Activated CD4-positive, alpha-beta T cell treated with anti-CD3 and anti-CD28 coated beads for 36 hours (primary cell): ENCODE results near the gene LY6G5C. TPM values are rescaled to one million over a fixed set of nuclear protein-coding genes. Genes with fewer than 3 reads are reported as not detected.

ENCODE experiments used
- ATAC-seq: fragments of 200-7000 bp; cut with Tn5 transposase; one replicate; pipeline ENCODE4 v1.10.0; 2021; ENCODE audit warnings: mild to moderate bottlenecking, moderate library complexity
- CTCF ChIA-PET: fragments of 350-600 bp; sonication (Branson Sonifier 250); formaldehyde crosslinking; loops from one replicate; lab custom pipeline; 2021; ENCODE audit warnings: antibody characterized with exemption; lab: Charles Lee
- POLR2A ChIA-PET: fragments of 350-600 bp; sonication (Branson Sonifier 250); formaldehyde crosslinking; loops from one replicate; lab custom pipeline; 2021; ENCODE audit warnings: antibody characterized with exemption, inconsistent platforms; lab: Charles Lee
- DNase-seq: peaks from one replicate; pipeline ENCODE4 v3.0.0-alpha.2; 2020
- H3K27ac Mint-ChIP-seq: one replicate; pipeline ENCODE4 v1.8.0; 2021; ENCODE audit warnings: mixed read lengths
- H3K27me3 Mint-ChIP-seq: one replicate; pipeline ENCODE4 v1.8.0; 2021; ENCODE audit warnings: mixed read lengths
- H3K36me3 Mint-ChIP-seq: one replicate; pipeline ENCODE4 v1.8.0; 2021; ENCODE audit warnings: low read depth, mixed read lengths
- H3K4me1 Mint-ChIP-seq: one replicate; pipeline ENCODE4 v1.8.0; 2021; ENCODE audit warnings: mixed read lengths
- H3K4me3 Mint-ChIP-seq: one replicate; pipeline ENCODE4 v1.8.0; 2021; ENCODE audit warnings: mild to moderate bottlenecking, moderate library complexity, mixed read lengths
- H3K9me3 Mint-ChIP-seq: one replicate; pipeline ENCODE4 v1.8.0; 2021; ENCODE audit warnings: low read depth, mixed read lengths
- intact Hi-C, 2 experiments: fragments of 100-400 bp; cut with DNase I in 1 of 2; cut with micrococcal nuclease in 1 of 2; formaldehyde crosslinking; loops; one replicate each; pipeline versions ENCODE4 v1.14.2 to v1.15.1; 2022 to 2024; cut with DNase I, micrococcal nuclease
- total RNA-seq, 2 experiments: library from RNA; stranded (reverse); gene quantifications; one replicate each; pipeline ENCODE4 v1.2.3, GENCODE V29; 2021

Gene LY6G5C
- total RNA-seq, 2 experiments from 2014 or later, result 1.2 to 1.5 TPM

- Mint-ChIP-seq H3K9me3 (no peaks in the 10 kb centered on the region), H3K27me3 (no peaks in the 10 kb centered on the region), H3K4me3 (peak overlapping the region; percentile 31), H3K36me3 (peaks cover 59% of the 10 kb centered on the region), H3K27ac (peak overlapping the region; percentile 53), H3K4me1 (peaks cover 75% of the 10 kb centered on the region)
- DNase-seq (no peak), ATAC-seq (no peak)
- intact Hi-C loops, result loop anchor here (5.0 to 10.0 kb wide), 3 partner anchors 260 to 1543 kb away; partner anchors contain the start of genes HSD17B8 (in 1 of the 2), MICA (in 1 of the 2), MRPS18B (in 1 of the 2) and PPP1R10 (in 1 of the 2)
- CTCF ChIA-PET, result interaction anchor here (0.6 to 2.6 kb wide), 5 partner anchors 12 to 1395 kb away, joined by 3 to 16 read pairs (median 3); partner anchors contain the start of gene BAG6
- POLR2A ChIA-PET, result interaction anchor here (0.6 to 2.3 kb wide), 4 partner anchors 10 to 517 kb away, joined by 3 to 12 read pairs (median 3); partner anchors contain the start of gene BAG6
Observed at GRCh38 chr6:31662124-31662723, 18.6 kb downstream of the LY6G5C start.

- H3K4me1 Mint-ChIP-seq, result peaks cover 70% of the 10 kb centered on the region
- H3K36me3 Mint-ChIP-seq, result peaks cover 52% of the 10 kb centered on the region
- DNase-seq, result no peak
- peak overlapping the region; percentile 88 for H3K4me3 Mint-ChIP-seq
- ATAC-seq, result no peak
- no peaks in the 10 kb centered on the region for H3K9me3 Mint-ChIP-seq
- peak overlapping the region; percentile 83 for H3K27ac Mint-ChIP-seq
- ChIA-PET CTCF (interaction anchor here (0.6 to 2.6 kb wide), 11 partner anchors 11 to 1395 kb away, joined by 3 to 16 read pairs (median 4); partner anchors contain the start of genes ATP6V1G2, BAG6 and MICB), POLR2A (interaction anchor here (0.6 to 2.3 kb wide), 4 partner anchors 9 to 517 kb away, joined by 3 to 12 read pairs (median 3); partner anchors contain the start of genes BAG6 and DDX39B)
- intact Hi-C loops, result loop anchor here (2.0 to 10.0 kb wide), 4 partner anchors 41 to 1543 kb away; partner anchors contain the start of genes HSD17B8 (in 1 of the 2), MICA (in 1 of the 2), MRPS18B (in 1 of the 2) and PPP1R10 (in 1 of the 2)
- H3K27me3 Mint-ChIP-seq, result no peaks in the 10 kb centered on the region
Observed at GRCh38 chr6:31661262-31662123, 19.4 kb downstream of the LY6G5C start.

- Mint-ChIP-seq H3K9me3 (no peaks in the 10 kb centered on the region), H3K36me3 (peaks cover 44% of the 10 kb centered on the region), H3K4me3 (peak within 1 kb of the TSS; percentile 88), H3K27ac (peak within 1 kb of the TSS; percentile 93), H3K4me1 (peaks cover 64% of the 10 kb centered on the region), H3K27me3 (no peaks in the 10 kb centered on the region)
- peak; percentile 86 for DNase-seq
- POLR2A ChIA-PET, result interaction anchor here (0.9 to 2.3 kb wide), 2 partner anchors 8 to 119 kb away, joined by 3 to 12 read pairs; partner anchors contain the start of genes BAG6 and DDX39B
- intact Hi-C loops, result loop anchor here (1.0 to 10.0 kb wide), 5 partner anchors 8 to 1544 kb away; partner anchors contain the start of genes BAG6 (in 2 of the 2), HSD17B8 (in 1 of the 2), MICA (in 1 of the 2) and MRPS18B (in 1 of the 2)
- ATAC-seq, result peak; percentile 48
- CTCF ChIA-PET, result interaction anchor here (0.6 to 2.6 kb wide), 11 partner anchors 10 to 170 kb away, joined by 3 to 16 read pairs (median 4); partner anchors contain the start of genes ATP6V1G2, BAG6 and MICB
Observed at GRCh38 chr6:31660381-31661261, 20.2 kb downstream of the LY6G5C start, which contains the start of gene C6orf47. TSS of gene C6orf47 (minus strand) at chr6:31660778. CDS start at chr6:31659947, 831 bp downstream.

GRCh38 chr6:31659649-31660380, 21.1 kb downstream of the LY6G5C start:
- intact Hi-C loops, result loop anchor here (1.0 to 10.0 kb wide), 5 partner anchors 8 to 1545 kb away; partner anchors contain the start of genes BAG6 (in 2 of the 2), HSD17B8 (in 1 of the 2), MICA (in 1 of the 2) and MRPS18B (in 1 of the 2)
- no peaks in the 10 kb centered on the region for H3K27me3 Mint-ChIP-seq
- H3K36me3 Mint-ChIP-seq, result peaks cover 43% of the 10 kb centered on the region
- DNase-seq (peak; percentile 65), ATAC-seq (peak; percentile 61)
- H3K4me1 Mint-ChIP-seq, result peaks cover 67% of the 10 kb centered on the region
- POLR2A ChIA-PET, result interaction anchor here (2.3 kb wide), 1 partner anchor 7 kb away, joined by 12 read pairs; the partner anchor contains the start of gene BAG6
- CTCF ChIA-PET, result interaction anchor here (0.6 to 2.6 kb wide), 4 partner anchors 9 to 171 kb away, joined by 3 to 16 read pairs (median 4); partner anchors contain the start of genes BAG6 and VARS1
- H3K27ac Mint-ChIP-seq, result peak overlapping the region; percentile 93
- H3K9me3 Mint-ChIP-seq, result no peaks in the 10 kb centered on the region
- peak overlapping the region; percentile 88 for H3K4me3 Mint-ChIP-seq

DNA sequence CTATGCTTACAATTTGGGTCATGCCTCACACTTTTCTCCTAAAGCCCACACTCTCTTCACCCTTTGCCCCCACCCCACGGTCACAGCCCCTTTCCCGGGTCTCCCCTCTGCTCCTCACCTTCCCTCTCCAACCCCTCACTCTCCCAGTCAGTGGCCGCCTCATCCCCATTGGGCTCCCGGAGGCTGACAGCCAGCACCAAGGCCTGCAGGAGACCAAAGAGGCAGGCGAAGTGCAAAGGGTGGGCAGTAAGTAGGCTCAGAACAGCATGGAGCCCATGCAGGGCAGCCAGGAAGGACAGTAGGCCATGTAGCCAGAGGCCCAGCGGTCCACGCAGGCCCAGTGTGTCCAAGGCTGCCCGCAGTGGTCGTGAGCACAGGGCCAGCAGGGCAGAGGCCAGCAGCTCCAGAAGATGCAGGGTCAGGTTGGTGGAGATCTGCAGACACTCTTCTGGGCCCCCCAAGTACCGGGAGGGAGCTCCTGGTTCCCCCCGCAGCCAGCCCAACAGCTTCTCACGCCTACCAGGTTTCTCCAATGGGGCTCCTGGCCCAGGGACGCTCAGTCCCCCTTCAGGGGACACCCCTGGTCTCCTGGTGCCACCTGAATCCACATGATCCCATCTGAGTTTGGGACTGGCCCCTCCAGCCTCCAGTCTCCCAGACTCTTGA, 21.8 kb downstream of the LY6G5C start:
- H3K27me3 Mint-ChIP-seq, result no peaks in the 10 kb centered on the region
- ChIA-PET POLR2A (no interaction called here), CTCF (interaction anchor here (0.6 kb wide), 1 partner anchor 137 kb away, joined by 3 read pairs; the partner anchor contains the start of gene VARS1)
- H3K27ac Mint-ChIP-seq, result peak overlapping the region; percentile 93
- H3K4me1 Mint-ChIP-seq, result peaks cover 61% of the 10 kb centered on the region
- H3K9me3 Mint-ChIP-seq, result no peaks in the 10 kb centered on the region
- no peak for ATAC-seq
- no peak for DNase-seq
- peak overlapping the region; percentile 88 for H3K4me3 Mint-ChIP-seq
- intact Hi-C loops, result no loop called here
- peaks cover 36% of the 10 kb centered on the region for H3K36me3 Mint-ChIP-seq

GRCh38 chr6:31658158-31658688, 22.6 kb downstream of the LY6G5C start:
- H3K9me3 Mint-ChIP-seq, result no peaks in the 10 kb centered on the region
- no peaks in the 10 kb centered on the region for H3K27me3 Mint-ChIP-seq
- ATAC-seq (no peak), DNase-seq (no peak)
- intact Hi-C loops, result no loop called here
- peaks cover 55% of the 10 kb centered on the region for H3K4me1 Mint-ChIP-seq
- POLR2A ChIA-PET, result no interaction called here
- H3K4me3 Mint-ChIP-seq, result peak overlapping the region; percentile 88
- H3K36me3 Mint-ChIP-seq, result peaks cover 27% of the 10 kb centered on the region
- CTCF ChIA-PET, result interaction anchor here (0.6 kb wide), 1 partner anchor 61 kb away, joined by 4 read pairs; no protein-coding TSS in a partner anchor
- peak overlapping the region; percentile 93 for H3K27ac Mint-ChIP-seq

- no peak for ATAC-seq
- no peak overlapping the region for H3K4me3 Mint-ChIP-seq
- peaks cover 53% of the 10 kb centered on the region for H3K4me1 Mint-ChIP-seq
- POLR2A ChIA-PET, result interaction anchor here (0.6 kb wide), 2 partner anchors 10 to 198 kb away, joined by 3 to 5 read pairs; no protein-coding TSS in a partner anchor
- peak; percentile 64 for DNase-seq
- no peaks in the 10 kb centered on the region for H3K27me3 Mint-ChIP-seq
- peaks cover 23% of the 10 kb centered on the region for H3K36me3 Mint-ChIP-seq
- intact Hi-C loops, result no loop called here
- CTCF ChIA-PET, result interaction anchor here (0.7 kb wide), 1 partner anchor 130 kb away, joined by 3 read pairs; no protein-coding TSS in a partner anchor
- peak overlapping the region; percentile 93 for H3K27ac Mint-ChIP-seq
- no peaks in the 10 kb centered on the region for H3K9me3 Mint-ChIP-seq
Observed at GRCh38 chr6:31657406-31658157, 23.3 kb downstream of the LY6G5C start.
